GM12878 (cell line): ENCODE data around the gene ADCY6. TPM values are rescaled to one million over a fixed set of nuclear protein-coding genes. Genes with fewer than 3 reads are reported as not detected.

ENCODE experiments used
- ATAC-seq: fragments of 200-7000 bp; cut with Tn5 transposase; 3 replicates; pipeline ENCODE4 v1.9.1; 2020; ENCODE audit warnings: mild to moderate bottlenecking, moderate library complexity
- BruUV-seq: library from RNA; stranded (reverse); fragments of 400-500 nt; replicated peaks from 2 replicates; lab custom pipeline; 2021; lab: Mats Ljungman, UMichigan
- CTCF ChIA-PET: fragments of 300-600 bp; sonication (Branson Sonifier 250); formaldehyde crosslinking; extraction: SDS; loops from one replicate; lab custom pipeline; 2021; ENCODE audit warnings: inconsistent platforms; lab: Yijun Ruan, JAX
- POLR2A ChIA-PET: fragments of 350-600 bp; formaldehyde crosslinking; extraction: SDS; loops from one replicate; lab custom pipeline; 2021; ENCODE audit warnings: inconsistent platforms; lab: Charles Lee
- RAD21 ChIA-PET: fragments of 300-600 bp; sonication (Branson Sonifier 250); formaldehyde crosslinking; loops from one replicate; lab custom pipeline; 2023; ENCODE audit warnings: antibody characterized with exemption; ENCODE audit not compliant: unreplicated experiment; lab: Charles Lee
- SMC1A ChIA-PET: fragments of 300-600 bp; sonication (Branson Sonifier 250); formaldehyde crosslinking; loops from one replicate; lab custom pipeline; 2023; ENCODE audit not compliant: unreplicated experiment, uncharacterized antibody; lab: Charles Lee
- DNase-seq: peaks from one replicate; pipeline ENCODE4 v3.0.0-alpha.2; 2011; ENCODE audit warnings: low read depth, low spot score
- FAIRE-seq: peaks from 3 replicates; lab custom pipeline; 2011; peaks lifted over from hg19 to GRCh38; lab: Jason Lieb, UNC
- H2AFZ ChIP-seq: 2 replicates; pipeline ENCODE4 v1.6.0; 2011; ENCODE audit warnings: low read depth, low read length, control low read depth; ENCODE audit not compliant: control insufficient read depth
- H3K27ac ChIP-seq: 2 replicates; pipeline ENCODE4 v1.5.1; 2011; ENCODE audit warnings: control low read depth; ENCODE audit not compliant: control insufficient read depth, insufficient read depth
- H3K27me3 ChIP-seq, 2 experiments: replicated peaks in 1 of 2; 2 replicates each; pipeline versions ENCODE4 v1.6.0 to v1.6.1; 2011; ENCODE audit warnings: low read length in 1 of 2; ENCODE audit not compliant: control insufficient read depth in 2 of 2, insufficient read depth in 2 of 2
- H3K36me3 ChIP-seq, 2 experiments: 2 replicates each; pipeline ENCODE4 v1.5.1; 2011; ENCODE audit warnings: low read length in 1 of 2; ENCODE audit not compliant: control insufficient read depth in 2 of 2, insufficient read depth in 2 of 2
- H3K4me1 ChIP-seq: 2 replicates; pipeline ENCODE4 v1.6.1; 2011; ENCODE audit warnings: mild to moderate bottlenecking, low read length, moderate library complexity, mixed read lengths; ENCODE audit not compliant: control insufficient read depth, insufficient read depth
- H3K4me2 ChIP-seq: 2 replicates; pipeline ENCODE4 v1.6.0; 2011; ENCODE audit warnings: control low read depth; ENCODE audit not compliant: control insufficient read depth, insufficient read depth
- H3K4me3 ChIP-seq: fragments of 200-600 bp; sonication (generic); 2 replicates; pipeline ENCODE4 v1.5.1; 2016
- H3K79me2 ChIP-seq: 2 replicates; pipeline ENCODE4 v1.6.0; 2011; ENCODE audit warnings: low read length; ENCODE audit not compliant: control insufficient read depth, insufficient read depth
- H3K9ac ChIP-seq: 2 replicates; pipeline ENCODE4 v1.8.0; 2011; ENCODE audit warnings: low read length, control low read depth, mixed read lengths; ENCODE audit not compliant: control insufficient read depth, insufficient read depth
- H3K9me3 ChIP-seq: replicated peaks from 3 replicates; pipeline ENCODE4 v1.5.1; 2011; ENCODE audit warnings: mild to moderate bottlenecking, low read length; ENCODE audit not compliant: control insufficient read depth, insufficient read depth
- H4K20me1 ChIP-seq: 2 replicates; pipeline ENCODE4 v1.6.0; 2011; ENCODE audit not compliant: control insufficient read depth, insufficient read depth
- BHLHE40 ChIP-seq, 2 experiments: fragments of 450-650 bp in 1 of 2; IDR thresholded peaks; 2 replicates each; pipeline ENCODE4 v1.6.1; 2011 to 2017; ENCODE audit warnings: low read depth in 2 of 2, borderline replicate concordance in 1 of 2, improper control_type of control experiment in 1 of 2, low read length in 1 of 2, mild to moderate bottlenecking in 1 of 2
- CEBPB ChIP-seq, 2 experiments: fragments of 150-350 bp in 1 of 2; IDR thresholded peaks; 2 replicates each; pipeline ENCODE4 v1.6.1; 2012 to 2014; ENCODE audit warnings: low read depth in 2 of 2, low read length in 2 of 2, borderline replicate concordance in 1 of 2, inconsistent platforms in 1 of 2
- CREB1 ChIP-seq: IDR thresholded peaks from 2 replicates; pipeline ENCODE4 v1.6.1; 2012; ENCODE audit warnings: low read depth, mild to moderate bottlenecking, inconsistent platforms
- ELK1 ChIP-seq: IDR thresholded peaks from 2 replicates; pipeline ENCODE4 v1.6.1; 2012; ENCODE audit warnings: low read depth, low read length, improper control_type of control experiment
- FOS ChIP-seq: IDR thresholded peaks from 3 replicates; pipeline ENCODE4 v1.6.1; 2011; ENCODE audit warnings: borderline replicate concordance; ENCODE audit not compliant: insufficient read length; ENCODE audit errors: extremely low read depth
- MYC ChIP-seq: IDR thresholded peaks from 2 replicates; pipeline ENCODE4 v1.6.1; 2011; ENCODE audit warnings: mild to moderate bottlenecking, low read length, moderate library complexity, inconsistent platforms; ENCODE audit not compliant: insufficient read depth, insufficient replicate concordance, insufficient read length, severe bottlenecking
- NFYA ChIP-seq: IDR thresholded peaks from 2 replicates; pipeline ENCODE4 v1.6.1; 2011; ENCODE audit warnings: low read depth, mild to moderate bottlenecking, low read length, improper control_type of control experiment, borderline replicate concordance
- NRF1 ChIP-seq: conservative IDR thresholded peaks from 2 replicates; pipeline ENCODE4 v1.6.1; 2011; ENCODE audit warnings: mild to moderate bottlenecking, low read depth, low read length, improper control_type of control experiment
- PML ChIP-seq: IDR thresholded peaks from 2 replicates; pipeline ENCODE4 v1.6.1; 2012; ENCODE audit warnings: low read length, inconsistent platforms
- SIN3A ChIP-seq: IDR thresholded peaks from 2 replicates; pipeline ENCODE4 v1.6.1; 2012; ENCODE audit warnings: low read depth, low read length, improper control_type of control experiment
- SMAD1 ChIP-seq: fragments of 450-650 bp; IDR thresholded peaks from 2 replicates; pipeline ENCODE4 v1.6.1; 2018; ENCODE audit warnings: mild to moderate bottlenecking, low read depth; ENCODE audit not compliant: partially characterized antibody
- SMC3 ChIP-seq: IDR thresholded peaks from 2 replicates; pipeline ENCODE4 v1.6.1; 2011; ENCODE audit warnings: low read length, improper control_type of control experiment, borderline replicate concordance
- SRF ChIP-seq, 2 experiments: IDR thresholded peaks; 2 replicates each; pipeline ENCODE4 v1.6.1; 2011; ENCODE audit warnings: low read depth in 2 of 2, low read length in 2 of 2, mild to moderate bottlenecking in 1 of 2, moderate library complexity in 1 of 2
- WGBS: methylation state at CpG from one replicate; pipeline ENCODE4 v1.1.6; 2016; ENCODE audit warnings: low lambda C conversion rate; ENCODE audit not compliant: insufficient replicate concordance, insufficient coverage; ENCODE audit errors: missing lambda C conversion rate; 5-methylcytosine and 5-hydroxymethylcytosine counted together
- in situ Hi-C: fragments of 300-500 bp; cut with MboI; formaldehyde crosslinking; loops from 9 replicates; pipeline ENCODE4 v1.14.3; 2018; ENCODE audit warnings: mixed read lengths
- intact Hi-C: fragments of 100-400 bp; cut with micrococcal nuclease; formaldehyde crosslinking; loops from one replicate; pipeline ENCODE4 v1.14.2; 2022; ENCODE audit not compliant: unreplicated experiment
- polyA plus RNA-seq, 11 experiments: library from polyadenylated mRNA; depleted of rRNA in 4 of 11; unstranded in 6 of 11; stranded (reverse) in 5 of 11; fragments of >200 nt; fragmentation: Nextera tagmentation in 4 of 11; fragmentation: Illumina TruSeq in 1 of 11; extraction: Ambion mirVana in 4 of 11; extraction: Trizol in 1 of 11; gene quantifications; 1 replicate in 1 of 11; 2 replicates in 10 of 11; pipeline versions ENCODE4 v1.2.1 to v1.2.3, GENCODE V29; 2011 to 2016; ENCODE audit warnings: inconsistent platforms in 2 of 11, missing spikeins in 2 of 11, low read depth in 1 of 11
- total RNA-seq, 4 experiments: library from RNA; depleted of rRNA in 3 of 4; stranded (reverse); fragments of >200 nt in 3 of 4; fragmentation: Illumina TruSeq in 1 of 4; extraction: Trizol in 1 of 4; gene quantifications; 2 replicates each; pipeline versions ENCODE4 v1.2.1 to v1.2.3, GENCODE V29; 2013 to 2021
- TF ChIP-seq, protein P1 (sequence below): fragments of 450-650 bp; formaldehyde crosslinking; IDR thresholded peaks from 2 replicates; pipeline ENCODE4 v1.4.0; 2020; ENCODE audit warnings: mild to moderate bottlenecking, moderate library complexity
- TF ChIP-seq, protein P2 (sequence below): fragments of 450-650 bp; IDR thresholded peaks from 2 replicates; pipeline ENCODE4 v1.6.1; 2018; ENCODE audit warnings: mild to moderate bottlenecking, low read depth, moderate library complexity; ENCODE audit not compliant: partially characterized antibody

The ADCY6 gene
- total and polyA plus RNA-seq, 10 of the 15 experiments (the other 5 are each of a cell fraction or from before 2014, with no cell fraction given), result 0.03 to 2.0 (median 0.14) TPM; not detected in 1

- POLR2A ChIA-PET, result interaction anchor here (0.6 kb wide), 1 partner anchor 47 kb away, joined by 4 read pairs; no protein-coding TSS in a partner anchor
- TF ChIP-seq CREB1, result no peak
- no peak for TF ChIP-seq FOS
- TF ChIP-seq NFYA, result no peak
- no peak for TF ChIP-seq ELK1
- no peak for TF ChIP-seq SRF (IDR thresholded peaks at IDR 0.05; ENCODE audit: low read depth in 2 of 2, low read length in 2 of 2)
- TF ChIP-seq, protein P1, sequence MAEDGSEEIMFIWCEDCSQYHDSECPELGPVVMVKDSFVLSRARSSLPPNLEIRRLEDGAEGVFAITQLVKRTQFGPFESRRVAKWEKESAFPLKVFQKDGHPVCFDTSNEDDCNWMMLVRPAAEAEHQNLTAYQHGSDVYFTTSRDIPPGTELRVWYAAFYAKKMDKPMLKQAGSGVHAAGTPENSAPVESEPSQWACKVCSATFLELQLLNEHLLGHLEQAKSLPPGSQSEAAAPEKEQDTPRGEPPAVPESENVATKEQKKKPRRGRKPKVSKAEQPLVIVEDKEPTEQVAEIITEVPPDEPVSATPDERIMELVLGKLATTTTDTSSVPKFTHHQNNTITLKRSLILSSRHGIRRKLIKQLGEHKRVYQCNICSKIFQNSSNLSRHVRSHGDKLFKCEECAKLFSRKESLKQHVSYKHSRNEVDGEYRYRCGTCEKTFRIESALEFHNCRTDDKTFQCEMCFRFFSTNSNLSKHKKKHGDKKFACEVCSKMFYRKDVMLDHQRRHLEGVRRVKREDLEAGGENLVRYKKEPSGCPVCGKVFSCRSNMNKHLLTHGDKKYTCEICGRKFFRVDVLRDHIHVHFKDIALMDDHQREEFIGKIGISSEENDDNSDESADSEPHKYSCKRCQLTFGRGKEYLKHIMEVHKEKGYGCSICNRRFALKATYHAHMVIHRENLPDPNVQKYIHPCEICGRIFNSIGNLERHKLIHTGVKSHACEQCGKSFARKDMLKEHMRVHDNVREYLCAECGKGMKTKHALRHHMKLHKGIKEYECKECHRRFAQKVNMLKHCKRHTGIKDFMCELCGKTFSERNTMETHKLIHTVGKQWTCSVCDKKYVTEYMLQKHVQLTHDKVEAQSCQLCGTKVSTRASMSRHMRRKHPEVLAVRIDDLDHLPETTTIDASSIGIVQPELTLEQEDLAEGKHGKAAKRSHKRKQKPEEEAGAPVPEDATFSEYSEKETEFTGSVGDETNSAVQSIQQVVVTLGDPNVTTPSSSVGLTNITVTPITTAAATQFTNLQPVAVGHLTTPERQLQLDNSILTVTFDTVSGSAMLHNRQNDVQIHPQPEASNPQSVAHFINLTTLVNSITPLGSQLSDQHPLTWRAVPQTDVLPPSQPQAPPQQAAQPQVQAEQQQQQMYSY, result no peak
- no peak for TF ChIP-seq BHLHE40 (IDR thresholded peaks at IDR 0.05; ENCODE audit: borderline replicate concordance in 1 of 2, low read depth in 2 of 2, low read length in 1 of 2)
- TF ChIP-seq MYC, result no peak
- TF ChIP-seq SMAD1, result no peak
- no peak for TF ChIP-seq SIN3A
- no peak for TF ChIP-seq NRF1
- no peak for TF ChIP-seq PML
- no peak for TF ChIP-seq SMC3
- no peak for TF ChIP-seq CEBPB (IDR thresholded peaks at IDR 0.05; ENCODE audit: borderline replicate concordance in 1 of 2, low read depth in 2 of 2, low read length in 2 of 2)
- TF ChIP-seq, protein P2, sequence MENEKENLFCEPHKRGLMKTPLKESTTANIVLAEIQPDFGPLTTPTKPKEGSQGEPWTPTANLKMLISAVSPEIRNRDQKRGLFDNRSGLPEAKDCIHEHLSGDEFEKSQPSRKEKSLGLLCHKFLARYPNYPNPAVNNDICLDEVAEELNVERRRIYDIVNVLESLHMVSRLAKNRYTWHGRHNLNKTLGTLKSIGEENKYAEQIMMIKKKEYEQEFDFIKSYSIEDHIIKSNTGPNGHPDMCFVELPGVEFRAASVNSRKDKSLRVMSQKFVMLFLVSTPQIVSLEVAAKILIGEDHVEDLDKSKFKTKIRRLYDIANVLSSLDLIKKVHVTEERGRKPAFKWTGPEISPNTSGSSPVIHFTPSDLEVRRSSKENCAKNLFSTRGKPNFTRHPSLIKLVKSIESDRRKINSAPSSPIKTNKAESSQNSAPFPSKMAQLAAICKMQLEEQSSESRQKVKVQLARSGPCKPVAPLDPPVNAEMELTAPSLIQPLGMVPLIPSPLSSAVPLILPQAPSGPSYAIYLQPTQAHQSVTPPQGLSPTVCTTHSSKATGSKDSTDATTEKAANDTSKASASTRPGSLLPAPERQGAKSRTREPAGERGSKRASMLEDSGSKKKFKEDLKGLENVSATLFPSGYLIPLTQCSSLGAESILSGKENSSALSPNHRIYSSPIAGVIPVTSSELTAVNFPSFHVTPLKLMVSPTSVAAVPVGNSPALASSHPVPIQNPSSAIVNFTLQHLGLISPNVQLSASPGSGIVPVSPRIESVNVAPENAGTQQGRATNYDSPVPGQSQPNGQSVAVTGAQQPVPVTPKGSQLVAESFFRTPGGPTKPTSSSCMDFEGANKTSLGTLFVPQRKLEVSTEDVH, result no peak
- intact Hi-C loops, result no loop called here
- Histone ChIP-seq H3K4me2 (no peak overlapping the region), H3K4me3 (no peak overlapping the region), H3K27me3 (peaks cover 0 to 1% of the 10 kb centered on the region in 2 experiments; a peak in 2 of 4 replicates), H3K9me3 (no peaks in the 10 kb centered on the region), H3K9ac (no peak overlapping the region), H2AFZ (no peak overlapping the region), H3K27ac (no peak overlapping the region), H3K36me3 (no peaks in the 10 kb centered on the region), H3K4me1 (peaks cover 3% of the 10 kb centered on the region), H4K20me1 (no peaks in the 10 kb centered on the region), H3K79me2 (no peaks in the 10 kb centered on the region)
- SMC1A ChIA-PET, result interaction anchor here (1.2 to 1.3 kb wide), 2 partner anchors 15 to 17 kb away, joined by 4 read pairs; no protein-coding TSS in a partner anchor
- 34% methylated on average over 5 of the region's 5 CpGs for WGBS
- FAIRE-seq (no peak), ATAC-seq (no peak), DNase-seq (no peak)
- CTCF ChIA-PET, result interaction anchor here (1.1 to 4.9 kb wide), 2 partner anchors 16 to 93 kb away, joined by 3 to 21 read pairs; a partner anchor contains a TSS
- RAD21 ChIA-PET, result interaction anchor here (1.1 kb wide), 1 partner anchor 17 kb away, joined by 3 read pairs; no protein-coding TSS in a partner anchor
- in situ Hi-C loops, result no loop called here
- no TSS peak for BruUV-seq
Observed at GRCh38 chr12:48811437-48812090, 22.7 kb upstream of the ADCY6 start.
